GM20000 (cell line): ENCODE data around the gene ZNF860.

Source experiments
- DNase-seq: peaks from one replicate; pipeline ENCODE4 v3.0.0; 2012; ENCODE audit warnings: low spot score
- TF ChIP-seq, protein P1 (sequence below): IDR thresholded peaks from 2 replicates; pipeline ENCODE4 v1.5.1; 2012; ENCODE audit warnings: mild to moderate bottlenecking, control low read depth; ENCODE audit errors: extremely low read depth, missing control alignments

Gene ZNF860

DNA sequence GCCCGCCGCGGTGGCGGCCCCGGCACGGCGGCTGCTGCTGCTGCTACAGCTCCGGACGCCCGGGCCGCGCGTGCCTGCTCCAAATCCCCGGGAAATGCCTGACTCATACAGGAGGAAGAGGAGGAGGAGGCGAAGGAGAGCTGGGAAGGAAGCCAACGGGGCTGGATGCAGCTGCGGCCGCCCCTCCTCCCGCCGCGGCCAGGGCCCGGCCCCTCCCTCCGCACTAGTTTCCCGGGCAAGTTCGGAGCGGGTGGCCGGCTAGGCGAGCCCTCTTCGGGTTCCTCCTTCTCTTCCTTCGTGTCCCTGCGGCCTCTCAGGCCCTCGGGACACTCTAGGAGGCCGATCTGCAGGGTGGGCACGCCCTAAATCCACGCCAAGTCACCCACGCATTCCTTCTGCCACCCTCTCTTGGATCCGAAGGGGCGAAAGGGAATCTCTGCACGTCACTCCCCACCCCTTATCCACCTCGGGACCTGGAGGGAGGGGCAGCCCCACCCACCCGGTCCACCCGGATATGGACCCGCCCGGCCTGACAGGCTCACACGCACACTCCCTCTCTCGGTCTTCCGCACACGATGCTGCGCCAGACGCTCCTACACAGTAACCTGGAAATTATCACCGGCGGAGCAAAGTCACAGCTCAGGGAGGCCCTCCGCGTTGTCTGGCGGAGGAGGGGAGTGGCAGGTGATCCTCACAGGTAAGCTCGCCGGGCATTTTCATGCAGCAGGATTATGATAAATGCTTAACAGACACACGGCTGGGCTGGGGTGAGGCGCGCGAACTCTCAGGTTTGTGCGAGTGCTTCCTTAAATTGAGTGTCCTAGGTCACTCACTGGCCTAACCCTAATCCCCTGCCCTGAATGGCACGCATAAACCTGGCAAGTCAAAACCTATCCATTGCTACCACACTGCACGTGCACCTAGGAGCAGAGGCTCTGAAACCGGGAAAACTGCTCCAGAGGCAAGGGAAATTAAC lies at the start of gene ZNF860, which contains the start of gene OSBPL10:
Gene ZNF860, plus strand, starts transcription at position 545 of the 976 bp plus-strand sequence. CDS start 7,330 bp downstream, outside the sequence.
Gene OSBPL10, minus strand, starts transcription at position 57 of the 976 bp plus-strand sequence. CDS start 83 bp downstream, outside the sequence.
- DNase-seq: peak; percentile 23
- TF ChIP-seq, protein P1, sequence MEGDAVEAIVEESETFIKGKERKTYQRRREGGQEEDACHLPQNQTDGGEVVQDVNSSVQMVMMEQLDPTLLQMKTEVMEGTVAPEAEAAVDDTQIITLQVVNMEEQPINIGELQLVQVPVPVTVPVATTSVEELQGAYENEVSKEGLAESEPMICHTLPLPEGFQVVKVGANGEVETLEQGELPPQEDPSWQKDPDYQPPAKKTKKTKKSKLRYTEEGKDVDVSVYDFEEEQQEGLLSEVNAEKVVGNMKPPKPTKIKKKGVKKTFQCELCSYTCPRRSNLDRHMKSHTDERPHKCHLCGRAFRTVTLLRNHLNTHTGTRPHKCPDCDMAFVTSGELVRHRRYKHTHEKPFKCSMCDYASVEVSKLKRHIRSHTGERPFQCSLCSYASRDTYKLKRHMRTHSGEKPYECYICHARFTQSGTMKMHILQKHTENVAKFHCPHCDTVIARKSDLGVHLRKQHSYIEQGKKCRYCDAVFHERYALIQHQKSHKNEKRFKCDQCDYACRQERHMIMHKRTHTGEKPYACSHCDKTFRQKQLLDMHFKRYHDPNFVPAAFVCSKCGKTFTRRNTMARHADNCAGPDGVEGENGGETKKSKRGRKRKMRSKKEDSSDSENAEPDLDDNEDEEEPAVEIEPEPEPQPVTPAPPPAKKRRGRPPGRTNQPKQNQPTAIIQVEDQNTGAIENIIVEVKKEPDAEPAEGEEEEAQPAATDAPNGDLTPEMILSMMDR: no peak

DNA sequence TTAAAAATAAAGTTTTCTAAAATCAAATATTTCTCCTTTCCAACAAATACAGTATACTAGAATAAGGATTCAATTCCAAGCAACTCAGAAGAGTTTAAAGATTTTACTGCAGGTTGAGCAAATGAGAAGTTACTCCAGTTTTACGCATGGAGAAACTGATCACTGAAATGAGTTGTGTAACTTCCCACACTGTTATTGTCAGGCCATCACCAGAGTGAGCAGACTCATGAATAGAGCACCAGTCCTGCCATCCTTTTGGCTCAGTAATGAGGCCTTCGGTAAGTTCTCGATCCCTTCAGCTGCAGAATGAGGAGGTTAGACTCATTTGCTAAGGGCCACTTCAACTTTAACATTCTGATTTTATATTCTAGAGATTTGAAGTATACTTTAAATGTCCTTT lies 48.6 kb upstream of the ZNF860 start:
- TF ChIP-seq, protein P1: no peak
- DNase-seq: no peak

DNA sequence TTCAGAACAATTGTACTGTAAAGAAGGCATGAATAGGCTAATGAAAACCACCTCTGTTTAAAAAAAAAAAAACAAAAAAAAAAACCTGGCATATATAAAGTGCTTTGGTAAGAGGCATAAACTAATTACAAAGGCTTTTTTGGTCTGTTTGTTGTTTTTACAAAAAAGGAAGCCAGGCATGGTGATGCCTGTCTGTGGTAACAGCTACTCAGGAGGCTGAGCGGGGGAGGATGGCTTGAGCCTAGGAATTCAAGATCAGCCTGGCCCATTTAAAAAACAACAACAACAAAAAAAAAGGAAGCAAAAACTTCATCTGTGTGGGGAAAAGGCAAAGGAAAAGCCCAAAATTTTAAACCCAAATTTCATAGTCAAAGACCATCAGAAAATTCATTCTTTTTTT lies 47.5 kb upstream of the ZNF860 start:
- no peak for DNase-seq
- TF ChIP-seq, protein P1: no peak

DNA sequence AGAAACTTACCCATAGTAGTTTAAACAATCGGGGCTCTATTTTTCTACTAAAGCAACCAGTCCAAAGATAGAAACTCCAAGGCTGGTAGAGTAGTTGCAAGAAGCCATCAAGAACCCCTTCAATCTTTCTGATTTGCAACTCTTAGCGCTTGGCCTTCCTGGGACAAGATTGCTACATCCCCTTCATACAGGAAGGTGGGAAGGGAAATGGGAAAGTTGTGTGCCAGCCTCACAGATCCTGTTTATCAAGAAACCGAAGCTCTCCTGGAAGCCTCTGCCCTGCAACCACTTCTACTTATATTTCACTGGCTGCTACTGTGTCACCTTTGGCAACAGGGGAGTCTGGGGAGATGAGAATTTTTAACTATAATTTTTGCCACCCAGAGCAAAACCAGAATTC lies 46.7 kb upstream of the ZNF860 start:
- DNase-seq: no peak
- TF ChIP-seq, protein P1: no peak

DNA sequence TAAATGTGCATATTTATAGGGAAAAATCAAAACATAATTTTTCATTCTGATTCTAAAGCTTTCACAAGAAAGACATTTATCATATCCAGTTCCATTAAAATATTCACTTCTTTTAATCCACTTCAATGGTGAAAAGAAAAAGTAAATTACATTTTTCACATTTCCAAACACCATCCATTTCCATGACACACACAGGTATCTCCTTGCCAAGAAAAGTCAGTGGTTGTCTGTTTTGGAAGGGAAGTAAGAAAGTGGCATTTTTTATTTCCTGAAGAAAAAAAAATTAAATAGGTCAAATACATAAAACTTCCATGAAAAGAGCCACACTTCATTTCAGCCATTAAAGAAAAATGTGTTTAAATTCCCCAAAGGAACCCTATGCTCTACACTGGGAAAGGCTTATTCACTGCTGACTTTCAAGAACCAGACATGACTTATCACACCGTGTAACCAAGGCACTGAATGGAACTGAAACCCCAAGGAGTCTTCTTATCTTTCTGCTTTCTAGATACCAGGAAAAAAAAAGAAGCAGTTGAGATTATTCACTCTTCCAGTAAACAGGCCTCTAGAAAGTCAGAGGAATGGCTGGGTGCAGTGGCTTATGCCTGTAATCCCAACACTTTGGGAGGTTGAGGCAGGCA lies 45.0 kb upstream of the ZNF860 start:
- no peak for DNase-seq
- TF ChIP-seq, protein P1: no peak

DNA sequence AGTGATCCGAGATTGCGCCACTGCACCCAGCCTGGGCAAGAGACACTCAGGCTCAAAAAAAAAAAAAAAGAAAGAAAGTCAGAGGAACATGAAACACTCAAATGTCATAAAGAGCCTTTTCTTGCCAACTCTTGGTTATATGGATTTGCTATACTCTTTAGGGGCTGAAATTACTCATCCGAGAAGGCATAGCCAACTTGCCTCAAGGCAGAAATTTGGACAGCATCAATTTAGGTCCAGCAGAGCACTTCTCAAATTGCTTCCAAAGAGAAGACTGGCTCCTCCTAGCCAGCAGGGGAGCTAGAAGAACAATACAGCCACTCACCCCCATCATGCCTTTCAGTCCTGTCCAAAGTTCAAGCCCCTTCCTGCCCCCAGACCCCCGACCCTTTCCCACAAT lies 44.3 kb upstream of the ZNF860 start:
- no peak for DNase-seq
- TF ChIP-seq, protein P1: no peak

DNA sequence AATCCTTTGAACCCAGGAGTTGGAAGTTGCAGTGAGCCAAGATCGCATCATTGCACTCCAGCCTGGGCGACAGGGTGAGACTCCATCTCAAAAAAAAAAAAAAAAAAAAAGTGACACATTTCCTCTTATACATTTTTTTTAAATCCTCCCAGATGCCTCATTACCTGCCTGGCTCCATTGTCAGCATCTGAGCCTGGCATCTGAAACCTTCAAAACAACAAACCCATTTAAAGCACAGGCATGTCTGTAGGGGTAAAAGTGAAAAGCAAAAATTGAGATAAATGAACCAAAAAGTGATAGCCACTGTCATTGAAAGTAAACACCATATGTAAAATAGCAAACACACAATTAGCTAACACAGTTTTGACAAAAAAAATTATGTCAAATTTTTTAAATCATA lies 39.1 kb upstream of the ZNF860 start:
- DNase-seq: no peak

More for the DNA sequence above, 39.1 kb upstream of the ZNF860 start:
- TF ChIP-seq, protein P1: no peak
